Body of pancreas (tissue), 4 donors: ENCODE measurements around the gene RPP14. TPM values are rescaled to one million over a fixed set of nuclear protein-coding genes. Genes with fewer than 3 reads are reported as not detected.

Experiments
- ATAC-seq: fragments of 150-250 bp; one replicate; pipeline ENCODE4 v1.9.1; 2016
- DNase-seq, 4 donors: peaks; one replicate each; pipeline ENCODE4 v3.0.0-alpha.2; 2019
- H3K27ac ChIP-seq, 4 donors: fragments of 200-600 bp; sonication (generic); 1 replicate in 3 of 4; 2 replicates in 1 of 4; pipeline versions ENCODE4 v1.5.1 to v1.6.1; 2016 to 2019; ENCODE audit warnings: mild to moderate bottlenecking in 1 of 4, mixed read lengths in 1 of 4, moderate library complexity in 1 of 4
- H3K27me3 ChIP-seq, 2 donors: fragments of 200-600 bp; sonication (generic); one replicate each; pipeline ENCODE4 v1.6.0; 2016; ENCODE audit warnings: mild to moderate bottlenecking in 1 of 2
- H3K36me3 ChIP-seq, 2 donors: fragments of 200-600 bp; sonication (generic); replicated peaks in 1 of 2; 2 replicates each; pipeline ENCODE4 v1.5.1; 2016; ENCODE audit warnings: low read depth in 2 of 2; ENCODE audit not compliant: insufficient read depth in 1 of 2
- H3K4me1 ChIP-seq: fragments of 200-600 bp; sonication (generic); one replicate; pipeline ENCODE4 v1.6.0; 2016
- H3K4me3 ChIP-seq, 2 donors: fragments of 200-600 bp; sonication (generic); 1 replicate in 1 of 2; 2 replicates in 1 of 2; pipeline ENCODE4 v1.5.1; 2016 to 2019
- H3K9me3 ChIP-seq, 3 donors: fragments of 200-600 bp; sonication (generic); 1 replicate in 2 of 3; 2 replicates in 1 of 3; pipeline ENCODE4 v1.5.1; 2016
- CTCF ChIP-seq, 7 experiments: fragments of 450-650 bp in 4 of 7; fragments of 200-600 bp in 3 of 7; sonication (generic) in 3 of 7; IDR thresholded peaks; one replicate each; pipeline ENCODE4 v1.5.1; 2016 to 2019; ENCODE audit warnings: antibody characterized with exemption in 7 of 7
- POLR2A ChIP-seq, 3 donors: fragments of 450-650 bp; IDR thresholded peaks; one replicate each; pipeline ENCODE4 v1.6.1; 2016; ENCODE audit warnings: antibody characterized with exemption in 3 of 3, mild to moderate bottlenecking in 2 of 3
- WGBS, 2 donors: methylation state at CpG; one replicate each; pipeline ENCODE4 v1.1.5; 2017; 5-methylcytosine and 5-hydroxymethylcytosine counted together
- intact Hi-C: fragments of 100-400 bp; cut with DNase I; formaldehyde crosslinking; loops from one replicate; pipeline ENCODE4 v1.15.1; 2023
- total RNA-seq, 2 donors: library from RNA; depleted of rRNA; stranded (reverse); fragments of >200 nt; gene quantifications; one replicate each; pipeline ENCODE4 v1.1.0, GENCODE V29; 2016

RPP14 gene
- total RNA-seq, 2 donors from 2014 or later = 3.6 to 4.3 TPM

GRCh38 chr3:58291671-58292338, 14.2 kb upstream of the RPP14 start:
- DNase-seq (no peak), ATAC-seq (no peak)
- no peaks in the 10 kb centered on the region for H3K27me3 ChIP-seq
- no peak overlapping the region for H3K4me3 ChIP-seq
- H3K36me3 ChIP-seq = no peaks in the 10 kb centered on the region
- H3K9me3 ChIP-seq = no peaks in the 10 kb centered on the region
- 76 to 81% methylated on average over 9 of the region's 9 CpGs for WGBS, 2 donors
- intact Hi-C loops = no loop called here
- no peak for TF ChIP-seq CTCF (IDR thresholded peaks at IDR 0.05)
- no peak for TF ChIP-seq POLR2A (IDR thresholded peaks at IDR 0.05)
- no peaks in the 10 kb centered on the region for H3K4me1 ChIP-seq
- no peak overlapping the region for H3K27ac ChIP-seq

DNA sequence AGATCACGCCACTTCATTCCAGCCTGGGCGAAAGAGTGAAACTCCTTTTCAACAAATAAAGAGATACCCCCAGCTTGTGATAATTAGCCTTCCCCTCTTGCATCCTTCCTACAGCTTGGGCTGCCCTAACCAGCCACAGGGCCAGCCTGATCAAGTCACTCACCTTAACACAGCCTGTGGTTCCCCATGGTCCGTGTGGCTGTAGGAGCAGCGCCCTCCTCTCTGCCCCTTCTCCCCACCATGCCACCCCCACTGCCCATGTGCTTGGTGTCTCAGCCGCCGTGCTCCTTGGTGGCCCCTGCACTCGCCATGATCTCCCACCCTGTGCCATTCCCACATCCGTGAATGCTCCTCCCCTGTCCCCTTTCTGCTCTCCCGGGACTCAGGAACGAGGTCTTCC, 13.2 kb upstream of the RPP14 start:
- Histone ChIP-seq H3K4me3 (no peak overlapping the region), H3K9me3 (no peaks in the 10 kb centered on the region), H3K36me3 (no peaks in the 10 kb centered on the region), H3K27me3 (no peaks in the 10 kb centered on the region), H3K4me1 (no peaks in the 10 kb centered on the region), H3K27ac (no peak overlapping the region)
- no peak for ATAC-seq
- 63 to 85% methylated on average over 10 of the region's 10 CpGs for WGBS, 2 donors
- TF ChIP-seq CTCF (IDR thresholded peaks at IDR 0.05) = no peak
- TF ChIP-seq POLR2A (IDR thresholded peaks at IDR 0.05) = no peak
- intact Hi-C loops = no loop called here
- no peak for DNase-seq

DNA sequence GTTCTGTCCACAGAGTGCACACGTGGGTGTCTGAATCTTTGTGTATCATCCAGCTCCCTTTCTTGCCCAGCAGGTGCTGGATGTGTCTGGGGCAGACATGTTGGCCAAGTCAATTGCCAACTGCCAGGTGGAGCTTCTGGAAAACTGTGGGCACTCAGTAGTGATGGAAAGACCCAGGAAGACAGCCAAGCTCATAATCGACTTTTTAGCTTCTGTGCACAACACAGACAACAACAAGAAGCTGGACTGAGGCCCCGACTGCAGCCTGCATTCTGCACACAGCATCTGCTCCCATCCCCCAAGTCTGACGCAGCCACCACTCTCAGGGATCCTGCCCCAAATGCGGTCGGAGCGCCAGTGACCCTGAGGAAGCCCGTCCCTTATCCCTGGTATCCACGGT, 12.5 kb upstream of the RPP14 start:
- ATAC-seq = no peak
- 17 to 57% methylated on average over 2 to 9 of the region's 9 CpGs for WGBS, 2 donors
- TF ChIP-seq POLR2A (IDR thresholded peaks at IDR 0.05) (no peak), CTCF (IDR thresholded peaks at IDR 0.05) (no peak)
- H3K27me3 ChIP-seq = no peaks in the 10 kb centered on the region
- no peaks in the 10 kb centered on the region for H3K4me1 ChIP-seq
- H3K36me3 ChIP-seq = no peaks in the 10 kb centered on the region
- H3K4me3 ChIP-seq = no peak overlapping the region
- no peaks in the 10 kb centered on the region for H3K9me3 ChIP-seq
- intact Hi-C loops = no loop called here
- no peak overlapping the region for H3K27ac ChIP-seq
- no peak for DNase-seq

- Histone ChIP-seq H3K4me1 (no peaks in the 10 kb centered on the region), H3K27ac (no peak overlapping the region), H3K9me3 (no peaks in the 10 kb centered on the region), H3K36me3 (no peaks in the 10 kb centered on the region), H3K27me3 (no peaks in the 10 kb centered on the region), H3K4me3 (no peak overlapping the region)
- TF ChIP-seq POLR2A (IDR thresholded peaks at IDR 0.05) = no peak
- no peak for TF ChIP-seq CTCF (IDR thresholded peaks at IDR 0.05)
- ATAC-seq (no peak), DNase-seq (no peak)
- intact Hi-C loops = loop anchor here (5.0 kb wide), 2 partner anchors 104 to 289 kb away; partner anchors contain the start of gene FLNB
- WGBS, 2 donors = 37 to 50% methylated on average over 3 to 5 of the region's 5 CpGs
Observed at GRCh38 chr3:58296269-58296668, 9.8 kb upstream of the RPP14 start.

- Histone ChIP-seq H3K27me3 (no peaks in the 10 kb centered on the region), H3K27ac (no peak overlapping the region), H3K36me3 (no peaks in the 10 kb centered on the region), H3K9me3 (no peaks in the 10 kb centered on the region), H3K4me1 (no peaks in the 10 kb centered on the region), H3K4me3 (no peak overlapping the region)
- intact Hi-C loops = loop anchor here (5.0 kb wide), 2 partner anchors 105 to 290 kb away; partner anchors contain the start of gene FLNB
- WGBS, 2 donors = 35 to 50% methylated on average over 5 to 6 of the region's 6 CpGs
- ATAC-seq = no peak
- DNase-seq = no peak
- no peak for TF ChIP-seq POLR2A (IDR thresholded peaks at IDR 0.05)
- no peak for TF ChIP-seq CTCF (IDR thresholded peaks at IDR 0.05)
Observed at GRCh38 chr3:58296843-58297242, 9.2 kb upstream of the RPP14 start.
